Stimulated activated CD8-positive, alpha-beta memory T cell treated with anti-CD3 and anti-CD28 coated beads, Interleukin-7, amount 100 ng/mL, for 24 hours (primary cell): ENCODE results near the gene HEATR3.
A peak's percentile ranks its signal among the peaks of the same experiment; 100 is the strongest.

Source experiments
- DNase-seq: peaks from one replicate; pipeline ENCODE4 v3.0.0-alpha.2; 2020; ENCODE audit warnings: low read depth

The HEATR3 gene

DNA sequence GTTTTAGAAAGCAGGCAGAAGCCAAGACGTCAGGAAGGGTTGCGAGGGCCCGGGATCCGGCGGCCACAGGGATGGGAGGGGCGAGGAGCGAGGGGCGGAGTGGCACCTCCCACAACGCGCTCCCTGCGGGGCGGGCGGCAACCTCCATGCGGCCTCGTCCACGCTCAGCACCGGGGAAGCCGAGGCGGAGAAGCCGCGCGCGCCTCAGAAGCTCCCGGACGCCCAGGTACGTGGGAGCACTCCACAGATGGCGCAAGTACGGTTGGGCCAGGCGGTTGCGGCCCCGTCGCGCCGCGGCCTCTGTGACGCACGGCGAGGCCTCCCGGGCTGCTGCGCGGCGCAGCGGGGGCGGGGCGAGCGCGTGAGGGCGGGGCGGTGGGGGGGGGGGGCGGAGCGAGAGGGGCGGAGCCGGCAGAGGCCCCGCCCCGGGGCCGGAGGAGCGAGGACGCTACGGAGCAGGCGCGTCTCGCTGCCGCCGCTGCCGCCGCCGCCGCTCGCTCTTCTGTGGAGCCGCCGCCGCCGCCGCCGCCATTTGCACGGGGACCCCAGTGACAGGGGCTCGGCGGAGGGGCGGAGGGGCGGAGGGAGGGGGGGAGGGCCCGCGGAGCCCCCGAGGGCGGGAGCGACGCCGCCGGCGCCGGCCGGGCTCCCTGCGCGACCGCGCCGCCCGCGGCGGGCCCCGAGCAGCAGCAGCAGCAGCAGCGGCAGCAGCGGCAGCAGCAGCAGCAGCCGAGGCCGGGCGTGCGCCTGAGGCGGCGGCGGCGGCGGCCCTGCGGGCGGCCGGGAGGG lies 87.2 kb downstream of the HEATR3 start, which contains the start of gene TENT4B:
Gene TENT4B, plus strand, starts transcription at position 500 of the 789 bp plus-strand sequence. CDS start 316 bp downstream, outside the sequence.
- DNase-seq = peak; percentile 69

DNA sequence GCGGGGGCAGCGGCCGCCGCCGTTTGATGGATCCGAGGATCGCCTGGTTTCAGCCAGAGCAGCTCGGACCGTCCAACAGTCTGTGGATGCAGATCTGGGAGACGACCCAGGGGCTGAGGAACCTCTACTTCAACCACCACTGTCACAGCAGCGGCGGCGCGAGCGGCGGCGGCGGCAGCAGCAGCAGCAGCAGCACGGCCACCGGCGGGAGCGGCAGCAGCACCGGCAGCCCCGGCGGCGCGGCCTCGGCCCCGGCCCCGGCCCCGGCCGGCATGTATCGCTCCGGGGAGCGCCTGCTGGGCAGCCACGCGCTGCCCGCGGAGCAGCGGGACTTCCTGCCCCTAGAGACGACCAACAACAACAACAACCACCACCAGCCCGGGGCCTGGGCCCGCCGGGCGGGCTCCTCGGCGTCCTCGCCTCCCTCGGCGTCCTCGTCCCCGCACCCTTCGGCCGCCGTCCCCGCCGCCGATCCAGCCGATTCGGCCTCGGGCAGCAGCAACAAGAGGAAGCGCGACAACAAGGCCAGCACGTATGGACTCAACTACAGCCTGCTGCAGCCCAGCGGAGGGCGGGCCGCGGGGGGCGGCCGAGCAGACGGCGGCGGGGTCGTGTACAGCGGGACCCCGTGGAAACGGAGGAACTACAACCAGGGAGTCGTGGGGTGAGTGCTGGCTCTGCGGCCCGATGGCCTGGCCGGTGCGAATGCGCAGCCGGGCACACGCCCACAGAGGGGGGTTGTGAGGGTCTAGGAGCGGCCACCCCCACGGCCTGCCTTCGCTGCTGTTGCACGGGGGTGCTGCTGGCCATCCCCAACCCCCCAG lies 88.0 kb downstream of the HEATR3 start:
- no peak for DNase-seq

DNA sequence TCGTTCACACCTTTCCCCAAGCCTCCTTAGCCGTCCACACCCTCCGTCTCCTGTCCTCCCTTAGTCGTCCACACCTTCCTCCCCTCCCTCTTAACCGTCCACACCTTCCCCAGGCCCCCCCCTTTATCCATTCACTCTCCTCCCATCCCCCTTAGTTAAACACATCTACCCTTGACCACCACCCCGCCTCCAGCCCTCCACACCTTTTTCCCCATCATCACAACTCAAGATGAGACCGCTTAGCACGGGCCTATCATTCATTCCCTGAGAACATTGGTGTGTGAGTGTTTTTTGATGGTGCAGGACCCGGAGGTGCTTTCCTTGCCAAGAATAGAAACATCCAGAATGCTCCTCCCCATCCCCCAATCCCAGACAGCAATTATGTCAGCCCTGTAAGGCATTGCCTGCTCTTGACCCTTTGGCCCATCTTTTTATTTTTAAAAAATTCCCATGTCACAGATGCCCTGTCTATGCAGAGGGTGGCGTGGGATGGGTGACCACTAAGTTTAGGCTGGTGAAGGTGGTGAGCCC lies 88.7 kb downstream of the HEATR3 start:
- DNase-seq = no peak

DNA sequence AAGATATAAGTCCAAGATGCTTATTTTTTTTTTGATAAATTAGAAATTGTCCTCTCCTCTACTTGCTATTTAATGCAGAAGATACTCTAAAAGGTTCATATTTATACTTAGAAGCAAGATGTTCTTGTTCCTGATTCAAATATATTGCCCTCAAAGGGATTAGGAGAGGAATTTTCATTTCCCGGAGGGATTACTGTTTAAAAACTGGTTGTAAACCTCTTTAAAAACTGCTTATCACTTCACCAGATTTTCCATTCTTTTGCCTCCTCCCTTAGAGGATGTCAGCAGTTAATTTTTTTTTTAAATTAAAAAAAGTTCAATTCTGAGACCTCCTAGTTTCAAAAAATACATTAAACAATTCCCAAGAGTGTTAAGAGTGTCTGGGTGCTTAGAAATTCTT lies 90.2 kb downstream of the HEATR3 start:
- DNase-seq = no peak
